MV-4-11 (cell line): ENCODE data around the gene CBFA2T2.
"Not testable (repeated sequence)": the region's sequence is repeated elsewhere in the genome, so short reads cannot be mapped to it uniquely, and the experiment has no call there.

Experiments used
- DNase-seq: peaks from one replicate; lab custom pipeline; 2025; lab: John Stamatoyannopoulos, UW

Gene CBFA2T2

DNA sequence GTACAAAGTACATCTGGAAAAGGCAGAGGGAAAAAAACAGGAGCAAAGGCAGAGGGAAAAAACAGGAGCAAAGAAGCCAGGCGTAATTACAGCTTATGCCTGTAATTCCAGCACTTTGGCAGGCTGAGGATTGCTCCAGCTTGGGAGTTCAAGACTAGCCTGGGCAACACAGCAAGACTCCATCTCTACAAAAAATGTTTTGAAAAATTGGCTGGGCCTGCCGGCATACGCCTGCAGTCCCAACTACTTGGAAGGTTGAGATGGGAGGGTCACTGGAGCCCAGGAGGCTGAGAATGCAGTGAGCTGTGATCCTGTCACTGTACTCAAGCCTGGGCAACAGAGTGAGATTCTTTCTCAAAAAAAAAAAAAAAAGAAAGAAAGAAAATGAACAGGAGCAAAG lies 19.0 kb upstream of the CBFA2T2 start:
- DNase-seq, result no peak

DNA sequence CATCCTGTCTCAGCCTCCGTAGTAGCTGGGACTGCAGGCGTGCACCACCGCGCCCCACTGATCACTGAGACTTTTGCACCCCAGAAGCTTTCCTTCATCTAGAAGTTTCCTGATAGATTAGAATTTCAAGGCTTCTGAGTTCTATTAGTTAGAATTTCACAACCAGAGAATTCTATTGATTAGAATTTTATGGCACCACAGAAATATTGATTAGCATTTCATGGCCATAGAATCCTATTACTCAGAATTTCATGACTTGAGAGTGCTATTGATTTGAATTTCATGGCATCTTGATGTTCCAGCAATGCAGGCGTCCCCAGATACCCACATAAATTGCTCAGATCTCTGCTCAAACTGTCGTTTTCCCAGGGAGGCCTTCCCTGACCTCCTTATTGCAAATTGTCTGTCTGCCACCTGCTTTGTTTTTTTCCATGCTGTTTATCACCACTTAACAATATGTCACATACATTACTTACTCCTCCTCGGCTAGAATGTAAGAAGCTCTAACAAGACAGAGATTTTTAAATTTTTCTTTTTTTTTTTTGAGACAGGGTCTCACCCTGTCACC lies 16.9 kb upstream of the CBFA2T2 start:
- DNase-seq, result no peak

- peak; percentile 10 for DNase-seq
These were observed 15.6 kb upstream of the CBFA2T2 start for GRCh38 chr20:33474097-33474873.

DNA sequence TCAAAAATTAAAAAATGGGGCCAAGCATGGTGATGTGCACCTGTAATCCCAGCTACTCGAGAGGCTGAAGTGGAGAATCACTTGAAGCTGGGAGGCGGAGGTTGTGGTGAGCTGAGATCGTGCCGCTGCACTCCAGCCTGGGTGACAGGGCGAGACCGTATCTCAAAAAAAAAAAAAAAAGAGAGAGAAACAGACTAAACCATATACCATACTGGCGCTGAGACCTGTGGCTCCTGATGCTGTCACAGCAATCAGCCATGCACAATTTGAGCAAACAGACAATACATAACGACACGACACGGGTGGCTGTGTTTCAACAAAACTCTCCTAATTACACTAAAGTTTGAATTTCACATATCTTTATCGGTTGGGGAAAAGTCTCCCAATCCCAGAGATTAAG lies 14.9 kb upstream of the CBFA2T2 start:
- DNase-seq, result no peak

DNA sequence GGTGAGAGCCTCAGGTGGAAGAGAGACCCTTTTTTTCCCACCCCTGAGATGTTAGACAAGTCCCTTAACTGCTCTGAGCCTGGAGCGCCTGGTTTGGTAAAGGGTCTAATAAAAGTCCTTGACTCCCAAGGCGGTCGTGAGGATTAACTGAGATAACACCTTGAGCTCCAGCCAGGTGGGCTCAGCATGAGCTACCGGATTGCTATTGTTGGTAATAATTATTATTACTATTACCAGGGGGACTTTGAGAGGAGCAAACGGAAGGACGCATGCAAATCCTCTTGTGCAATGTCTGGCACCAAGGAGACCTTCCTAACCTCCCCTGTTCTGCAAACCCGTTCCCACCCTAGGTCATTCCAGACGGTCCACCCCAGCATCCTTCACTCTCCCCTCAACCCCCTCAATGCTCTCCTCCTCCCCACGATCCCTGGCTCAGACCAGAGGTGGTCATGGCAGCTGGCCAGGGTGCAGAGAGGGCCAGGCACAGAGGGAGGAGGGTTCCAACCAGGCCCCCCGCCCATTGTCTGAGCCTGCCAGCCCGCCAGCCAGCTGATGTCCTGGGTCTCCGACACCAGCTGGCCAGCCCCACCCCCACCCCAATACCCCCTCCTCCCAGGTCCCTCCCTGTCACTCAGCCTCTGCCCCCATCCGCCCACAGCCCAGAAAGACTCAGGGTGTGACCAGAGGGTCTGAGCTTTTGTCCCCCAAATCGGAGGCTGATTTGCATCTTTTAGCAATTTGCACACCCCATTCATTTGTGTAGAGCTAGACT lies 14.3 kb upstream of the CBFA2T2 start:
- no peak for DNase-seq

- DNase-seq, result no peak
These were observed 12.3 kb upstream of the CBFA2T2 start for GRCh38 chr20:33477386-33478234.

GRCh38 chr20:33480048-33480447 lies 9.8 kb upstream of the CBFA2T2 start:
- DNase-seq, result no peak

GRCh38 chr20:33481431-33481941 lies 8.4 kb upstream of the CBFA2T2 start:
- no peak for DNase-seq

GRCh38 chr20:33482581-33482980 lies 7.3 kb upstream of the CBFA2T2 start:
- no peak for DNase-seq

DNA sequence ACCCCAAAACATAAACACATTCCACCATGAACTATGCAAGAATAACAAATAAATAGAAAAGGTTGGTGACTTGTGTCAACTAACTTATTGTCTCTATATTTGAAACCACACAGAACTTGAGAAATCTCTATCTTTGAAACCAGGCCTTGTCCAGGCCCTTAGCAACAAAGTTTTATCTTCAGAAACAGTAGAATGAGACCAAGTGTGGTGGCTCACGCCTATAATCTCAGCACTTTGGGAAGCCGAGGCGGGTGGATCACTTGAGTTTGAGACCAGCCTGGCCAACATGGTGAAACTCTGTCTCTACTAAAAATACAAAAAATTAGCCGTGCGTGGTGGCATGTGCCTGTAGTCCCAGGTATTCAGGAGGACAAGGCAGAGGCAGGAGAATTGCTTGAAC lies 6.7 kb upstream of the CBFA2T2 start:
- not testable (repeated sequence) for DNase-seq

GRCh38 chr20:33488201-33488600 lies 1.7 kb upstream of the CBFA2T2 start:
- DNase-seq, result no peak

DNA sequence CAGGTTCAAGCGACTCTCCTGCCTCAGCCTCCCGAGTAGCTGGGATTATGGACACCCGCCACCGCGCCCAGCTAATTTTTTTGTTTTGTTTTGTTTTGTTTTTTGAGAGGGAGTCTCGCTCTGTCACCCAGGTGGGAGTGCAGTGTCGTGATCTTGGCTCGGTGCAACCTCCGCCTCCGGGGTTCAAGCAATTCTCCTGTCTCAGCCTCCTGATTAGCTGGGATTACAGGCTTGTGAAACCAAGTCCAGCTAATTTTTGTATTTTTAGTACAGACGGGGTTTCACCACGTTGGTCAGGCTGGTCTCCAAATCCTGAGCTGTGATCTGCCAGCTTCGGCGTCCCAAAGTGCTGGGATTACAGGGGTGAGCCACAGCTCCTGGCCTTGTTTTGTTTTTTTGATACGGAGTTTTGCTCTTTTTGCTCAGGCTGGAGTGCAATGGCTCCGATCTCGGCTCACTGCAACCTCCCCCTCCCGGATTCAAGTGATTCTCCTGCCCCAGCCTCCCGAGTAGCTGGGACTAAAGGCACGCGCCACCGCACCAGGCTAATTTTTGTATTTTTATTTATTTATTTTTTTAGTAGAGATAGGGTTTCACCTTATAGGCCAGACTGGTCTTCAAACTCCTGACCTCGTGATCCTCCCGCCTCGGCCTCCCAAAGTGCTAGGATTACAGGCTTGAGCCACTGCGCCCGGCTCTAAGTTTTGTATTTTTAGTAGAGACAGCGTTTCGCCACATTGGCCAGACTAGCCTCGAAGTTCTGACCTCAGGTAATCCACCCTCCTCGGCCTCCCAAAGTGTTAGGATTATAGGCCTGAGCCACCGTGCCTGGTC lies 1.0 kb upstream of the CBFA2T2 start:
- not testable (repeated sequence) for DNase-seq

GRCh38 chr20:33489495-33490022 lies 337 bp upstream of the CBFA2T2 start:
- DNase-seq, result peak; percentile 94

- no peak for DNase-seq
These were observed 1.2 kb downstream of the CBFA2T2 start for GRCh38 chr20:33490934-33491656.

DNA sequence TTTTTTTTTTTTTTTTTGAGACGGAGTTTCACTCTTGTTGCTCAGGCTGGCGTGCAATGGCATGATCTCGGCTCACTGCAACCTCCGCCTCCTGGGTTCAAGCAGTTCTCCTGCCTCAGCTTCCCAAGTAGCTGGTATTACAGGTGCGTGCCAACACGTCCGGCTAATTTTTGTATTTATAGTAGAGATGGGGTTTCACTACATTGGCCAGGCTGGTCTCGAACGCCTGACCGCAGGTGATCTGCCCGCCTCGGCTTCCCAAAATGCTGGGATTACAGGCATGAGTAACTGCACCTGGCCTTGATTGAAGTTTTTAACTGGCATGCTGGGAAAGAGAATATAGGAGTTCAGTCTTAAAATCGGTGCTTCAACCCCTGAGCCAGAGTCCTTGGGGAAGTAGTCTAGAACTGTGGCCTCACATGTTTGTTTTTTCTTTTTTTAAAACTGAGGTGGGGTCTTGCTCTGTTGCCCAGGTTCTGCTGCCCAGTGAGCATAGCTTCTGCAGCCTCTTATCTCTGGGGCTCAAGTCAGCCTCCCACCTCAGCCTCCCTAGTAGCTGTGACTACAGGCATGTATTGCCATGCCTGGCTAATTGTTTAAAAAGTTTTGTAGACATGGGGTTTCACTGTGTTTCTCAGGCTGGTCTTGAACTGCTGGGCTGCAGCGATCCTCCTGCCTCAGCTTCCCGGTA lies 3.3 kb downstream of the CBFA2T2 start:
- DNase-seq, result no peak

GRCh38 chr20:33496776-33497175 lies 6.9 kb downstream of the CBFA2T2 start:
- not testable (repeated sequence) for DNase-seq

- DNase-seq, result no peak
These were observed 9.5 kb downstream of the CBFA2T2 start for GRCh38 chr20:33499355-33499754.

GRCh38 chr20:33501000-33501399 lies 11.1 kb downstream of the CBFA2T2 start:
- DNase-seq, result no peak

GRCh38 chr20:33503564-33503963 lies 13.7 kb downstream of the CBFA2T2 start:
- DNase-seq, result no peak
